ENCODE measurements around the gene AVPR2.
A peak's percentile ranks its signal among the peaks of the same experiment; 100 is the strongest.

AVPR2 gene

GRCh38 chrX:153951683-153952372, 47.4 kb downstream of the AVPR2 start:
- Histone ChIP-seq H3K4me1 (ENCODE audit: insufficient read depth, low read length) (no peaks in the 10 kb centered on the region), H2AFZ (ENCODE audit: low read depth, low read length) (no peak overlapping the region), H3K9me3 (ENCODE audit: insufficient read depth, low read length, severe bottlenecking) (no peaks in the 10 kb centered on the region), H3K9ac (ENCODE audit: low read depth, low read length) (no peak overlapping the region), H3K27me3 (ENCODE audit: insufficient read depth, low read length, poor library complexity) (no peaks in the 10 kb centered on the region), H3K4me3 (ENCODE audit: low read depth in 1 of 2, low read length in 2 of 2) (no peak overlapping the region), H4K20me1 (ENCODE audit: insufficient read depth, low read length) (peaks cover 58% of the 10 kb centered on the region), H3K36me3 (ENCODE audit: insufficient read depth, low read length) (peaks cover 88% of the 10 kb centered on the region), H3K27ac (ENCODE audit: low read length) (no peak overlapping the region), H3K4me2 (ENCODE audit: insufficient read depth, low read length) (no peak overlapping the region), H3K79me2 (ENCODE audit: insufficient read depth, low read length) (peaks cover 21% of the 10 kb centered on the region)
- ATAC-seq (ENCODE audit: insufficient read depth, low read depth) (no peak), DNase-seq (no peak)
- TF ChIP-seq EZH2 (IDR thresholded peaks at IDR 0.05; ENCODE audit: borderline replicate concordance, low read depth, low read length, severe bottlenecking), result no peak
- no peak for TF ChIP-seq CTCF (IDR thresholded peaks at IDR 0.05; ENCODE audit: borderline replicate concordance, extremely low read depth, low read length, poor library complexity, severe bottlenecking)

GRCh38 chrX:153952373-153953026, 48.0 kb downstream of the AVPR2 start:
- H3K4me1 ChIP-seq (ENCODE audit: insufficient read depth, low read length), result no peaks in the 10 kb centered on the region
- H3K36me3 ChIP-seq (ENCODE audit: insufficient read depth, low read length), result peaks cover 89% of the 10 kb centered on the region

GRCh38 chrX:153953342-153953830, 48.9 kb downstream of the AVPR2 start:
- TF ChIP-seq EZH2 (IDR thresholded peaks at IDR 0.05; ENCODE audit: borderline replicate concordance, low read depth, low read length, severe bottlenecking), result no peak
- peak; percentile 83 for TF ChIP-seq CTCF (IDR thresholded peaks at IDR 0.05; ENCODE audit: borderline replicate concordance, extremely low read depth, low read length, poor library complexity, severe bottlenecking)
- Histone ChIP-seq H3K27ac (ENCODE audit: low read length) (no peak overlapping the region), H3K4me3 (ENCODE audit: low read depth in 1 of 2, low read length in 2 of 2) (no peak overlapping the region), H3K9ac (ENCODE audit: low read depth, low read length) (no peak overlapping the region), H4K20me1 (ENCODE audit: insufficient read depth, low read length) (peaks cover 66% of the 10 kb centered on the region), H3K79me2 (ENCODE audit: insufficient read depth, low read length) (peaks cover 35% of the 10 kb centered on the region), H3K36me3 (ENCODE audit: insufficient read depth, low read length) (peaks cover 91% of the 10 kb centered on the region), H3K4me1 (ENCODE audit: insufficient read depth, low read length) (no peaks in the 10 kb centered on the region), H2AFZ (ENCODE audit: low read depth, low read length) (no peak overlapping the region), H3K4me2 (ENCODE audit: insufficient read depth, low read length) (no peak overlapping the region), H3K27me3 (ENCODE audit: insufficient read depth, low read length, poor library complexity) (no peaks in the 10 kb centered on the region), H3K9me3 (ENCODE audit: insufficient read depth, low read length, severe bottlenecking) (no peaks in the 10 kb centered on the region)
- ATAC-seq (ENCODE audit: insufficient read depth, low read depth), result peak; percentile 53
- DNase-seq, result peak; percentile 69

More at GRCh38 chrX:153952373-153953026, 48.0 kb downstream of the AVPR2 start:
- Histone ChIP-seq H4K20me1 (ENCODE audit: insufficient read depth, low read length) (peaks cover 60% of the 10 kb centered on the region), H3K4me3 (ENCODE audit: low read depth in 1 of 2, low read length in 2 of 2) (no peak overlapping the region), H3K27me3 (ENCODE audit: insufficient read depth, low read length, poor library complexity) (no peaks in the 10 kb centered on the region), H3K4me2 (ENCODE audit: insufficient read depth, low read length) (no peak overlapping the region), H3K9ac (ENCODE audit: low read depth, low read length) (no peak overlapping the region), H2AFZ (ENCODE audit: low read depth, low read length) (no peak overlapping the region), H3K79me2 (ENCODE audit: insufficient read depth, low read length) (peaks cover 27% of the 10 kb centered on the region), H3K9me3 (ENCODE audit: insufficient read depth, low read length, severe bottlenecking) (no peaks in the 10 kb centered on the region), H3K27ac (ENCODE audit: low read length) (no peak overlapping the region)
- DNase-seq (no peak), ATAC-seq (ENCODE audit: insufficient read depth, low read depth) (no peak)
- no peak for TF ChIP-seq CTCF (IDR thresholded peaks at IDR 0.05; ENCODE audit: borderline replicate concordance, extremely low read depth, low read length, poor library complexity, severe bottlenecking)
- TF ChIP-seq EZH2 (IDR thresholded peaks at IDR 0.05; ENCODE audit: borderline replicate concordance, low read depth, low read length, severe bottlenecking), result no peak

All from DND-41 (cell line).